Measurements from ENCODE around the gene ITGA2B. TPM values are rescaled to one million over a fixed set of nuclear protein-coding genes. Genes with fewer than 3 reads are reported as not detected.

Gene ITGA2B
- total and polyA plus RNA-seq, 10 of the 15 experiments (the other 5 are each of a cell fraction or from before 2014, with no cell fraction given): 0.04 to 0.51 (median 0.21) TPM; not detected in 1

DNA sequence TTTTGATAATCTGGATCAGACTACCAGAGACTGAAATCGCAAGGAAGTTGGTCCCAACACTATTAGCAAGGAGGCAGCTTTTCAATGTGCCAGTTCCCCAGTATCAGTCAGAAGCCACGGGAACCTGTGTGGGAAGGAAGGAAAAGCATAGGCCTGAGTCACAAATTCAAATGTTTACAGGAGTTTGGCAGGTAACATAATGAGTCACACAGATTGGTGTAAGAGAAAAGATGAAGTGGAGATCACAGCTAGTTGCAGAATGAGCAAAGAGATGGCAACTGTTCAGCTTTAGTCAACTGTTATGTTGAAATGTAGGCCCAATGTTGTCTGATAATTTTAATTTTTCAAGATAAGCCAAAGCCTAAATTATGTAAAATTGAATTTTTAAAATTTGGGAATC lies 28.1 kb upstream of the ITGA2B start:
- peak overlapping the region; percentile 49; the same call in 1 of the 2 replicates for H3K4me2 ChIP-seq (ENCODE audit: control insufficient read depth, insufficient read depth)

More for the DNA sequence above, 28.1 kb upstream of the ITGA2B start:
- ATAC-seq (peak; percentile 76), FAIRE-seq (no peak), DNase-seq (ENCODE audit: low read depth, low spot score) (peak; percentile 51)
- Histone ChIP-seq H3K27ac (ENCODE audit: control insufficient read depth, insufficient read depth) (peak overlapping the region; percentile 64), H3K36me3 (ENCODE audit: control insufficient read depth in 2 of 2, insufficient read depth in 2 of 2, low read length in 1 of 2) (peaks cover 6 to 16% of the 10 kb centered on the region in 2 experiments), H3K9me3 (replicated peaks; ENCODE audit: control insufficient read depth, insufficient read depth, low read length) (no peaks in the 10 kb centered on the region; the same call in 2 of the 3 replicates), H4K20me1 (ENCODE audit: control insufficient read depth, insufficient read depth) (no peaks in the 10 kb centered on the region), H3K4me3 (no peak overlapping the region), H3K79me2 (ENCODE audit: control insufficient read depth, insufficient read depth, low read length) (no peaks in the 10 kb centered on the region), H2AFZ (ENCODE audit: control insufficient read depth, low read depth, low read length) (no peak overlapping the region), H3K4me1 (ENCODE audit: control insufficient read depth, insufficient read depth, low read length) (peaks cover 25% of the 10 kb centered on the region), H3K27me3 (replicated peaks in 1 of 2; ENCODE audit: control insufficient read depth in 2 of 2, insufficient read depth in 2 of 2, low read length in 1 of 2) (no peaks in the 10 kb centered on the region), H3K9ac (ENCODE audit: control insufficient read depth, insufficient read depth, low read length) (no peak overlapping the region)
- TF ChIP-seq, protein P1, sequence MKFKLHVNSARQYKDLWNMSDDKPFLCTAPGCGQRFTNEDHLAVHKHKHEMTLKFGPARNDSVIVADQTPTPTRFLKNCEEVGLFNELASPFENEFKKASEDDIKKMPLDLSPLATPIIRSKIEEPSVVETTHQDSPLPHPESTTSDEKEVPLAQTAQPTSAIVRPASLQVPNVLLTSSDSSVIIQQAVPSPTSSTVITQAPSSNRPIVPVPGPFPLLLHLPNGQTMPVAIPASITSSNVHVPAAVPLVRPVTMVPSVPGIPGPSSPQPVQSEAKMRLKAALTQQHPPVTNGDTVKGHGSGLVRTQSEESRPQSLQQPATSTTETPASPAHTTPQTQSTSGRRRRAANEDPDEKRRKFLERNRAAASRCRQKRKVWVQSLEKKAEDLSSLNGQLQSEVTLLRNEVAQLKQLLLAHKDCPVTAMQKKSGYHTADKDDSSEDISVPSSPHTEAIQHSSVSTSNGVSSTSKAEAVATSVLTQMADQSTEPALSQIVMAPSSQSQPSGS (IDR thresholded peaks at IDR 0.05; ENCODE audit: low read length): peak; percentile 63; the same call in 1 of the 2 replicates
- peak; percentile 80 for TF ChIP-seq IRF4 (IDR thresholded peaks at IDR 0.05; ENCODE audit: low read depth, low read length)
- TF ChIP-seq SPI1 (IDR thresholded peaks at IDR 0.05; ENCODE audit: borderline replicate concordance, insufficient read depth, low read depth, low read length): peak; percentile 66
- TF ChIP-seq SREBF1 (IDR thresholded peaks at IDR 0.05; ENCODE audit: low read length): no peak
- TF ChIP-seq ZZZ3 (IDR thresholded peaks at IDR 0.05; ENCODE audit: control insufficient read depth, insufficient read length, low read depth): no peak
- TF ChIP-seq EED (IDR thresholded peaks at IDR 0.05; ENCODE audit: low read depth): peak; percentile 89
- TF ChIP-seq BCL3 (IDR thresholded peaks at IDR 0.05; ENCODE audit: borderline replicate concordance, insufficient read depth, low read depth, low read length, poor library complexity, severe bottlenecking): peak; percentile 60
- TF ChIP-seq RUNX3 (IDR thresholded peaks at IDR 0.05; ENCODE audit: low read length): peak; percentile 53
- peak; percentile 54; the same call in 1 of the 2 replicates for TF ChIP-seq FOXM1 (IDR thresholded peaks at IDR 0.05; ENCODE audit: low read depth, low read length)
- no peak for TF ChIP-seq STAT1 (conservative IDR thresholded peaks at IDR 0.05)
- peak; percentile 75 for TF ChIP-seq NFIC (IDR thresholded peaks at IDR 0.05; ENCODE audit: low read depth, low read length)
- TF ChIP-seq MTA3 (IDR thresholded peaks at IDR 0.05; ENCODE audit: borderline replicate concordance, low read length): peak; percentile 43; the same call in 1 of the 2 replicates
- TF ChIP-seq RBBP5 (conservative IDR thresholded peaks at IDR 0.05): no peak
- TF ChIP-seq ETV6 (conservative IDR thresholded peaks at IDR 0.05 in 1 of 2, IDR thresholded peaks at IDR 0.05 in 1 of 2; ENCODE audit: borderline replicate concordance in 1 of 2, low read depth in 1 of 2): 0 out of 4 replicates have a peak, but pooled peaks of 1 of the 2 experiments have one; percentile 16
- 0 out of 2 replicates have a peak, but pooled peaks have one; percentile 28 for TF ChIP-seq CREB1 (IDR thresholded peaks at IDR 0.05; ENCODE audit: low read depth)
- no peak for TF ChIP-seq CBFB (IDR thresholded peaks at IDR 0.05; ENCODE audit: low read depth)
- peak; percentile 59; a peak in 2 of 4 replicates for TF ChIP-seq IKZF2 (IDR thresholded peaks at IDR 0.05)
- peak; percentile 86 for TF ChIP-seq JUNB (IDR thresholded peaks at IDR 0.05)
- 0 out of 2 replicates have a peak, but pooled peaks have one; percentile 26 for TF ChIP-seq MEF2A (IDR thresholded peaks at IDR 0.05; ENCODE audit: insufficient read depth, low read depth, low read length)
- TF ChIP-seq KAT2A (conservative IDR thresholded peaks at IDR 0.05; ENCODE audit: control insufficient read depth, low read depth, low read length): no peak
- ChIA-PET CTCF (no interaction called here), SMC1A (ENCODE audit: uncharacterized antibody, unreplicated experiment) (interaction anchor here (1.2 kb wide), 1 partner anchor 78 kb away, joined by 3 read pairs; no protein-coding TSS in a partner anchor), RAD21 (ENCODE audit: unreplicated experiment) (no interaction called here), POLR2A (no interaction called here)
- in situ Hi-C loops (cut with MboI) (no loop called here), intact Hi-C loops (cut with micrococcal nuclease; ENCODE audit: unreplicated experiment) (no loop called here)
- BruUV-seq (replicated peaks): no TSS peak
- 33% methylated on average over 2 of the region's 2 CpGs for WGBS (ENCODE audit: insufficient coverage, insufficient replicate concordance, low lambda C conversion rate, missing lambda C conversion rate)

Data from GM12878 (cell line).